Smooth muscle cell (in vitro differentiated cells): Measurements from ENCODE around the gene SGSH. TPM values are rescaled to one million over a fixed set of nuclear protein-coding genes. Genes with fewer than 3 reads are reported as not detected.
A peak's percentile ranks its signal among the peaks of the same experiment; 100 is the strongest.

Experiments used
- DNase-seq: peaks from one replicate; lab custom pipeline; 2025; ENCODE audit not compliant: unreplicated experiment; lab: John Stamatoyannopoulos, UW
- H2AFZ ChIP-seq: fragments of 200-600 bp; sonication (generic); 2 replicates; pipeline ENCODE4 v1.6.0; 2016; ENCODE audit warnings: antibody characterized with exemption, low read depth, mild to moderate bottlenecking
- H3F3A ChIP-seq: fragments of 200-600 bp; sonication (generic); 2 replicates; pipeline ENCODE4 v1.6.0; 2017; ENCODE audit warnings: antibody characterized with exemption, low read depth
- H3K27ac ChIP-seq: fragments of 200-600 bp; sonication (generic); 2 replicates; pipeline ENCODE4 v1.5.1; 2016; ENCODE audit warnings: low read depth, mild to moderate bottlenecking
- H3K27me3 ChIP-seq: fragments of 200-600 bp; sonication (generic); 2 replicates; pipeline ENCODE4 v1.6.1; 2016; ENCODE audit warnings: low read depth, mild to moderate bottlenecking
- H3K36me3 ChIP-seq: fragments of 200-600 bp; sonication (generic); 2 replicates; pipeline ENCODE4 v1.5.1; 2016; ENCODE audit warnings: low read depth
- H3K4me1 ChIP-seq: fragments of 200-600 bp; sonication (generic); 2 replicates; pipeline ENCODE4 v1.5.1; 2016; ENCODE audit warnings: low read depth
- H3K4me2 ChIP-seq: fragments of 200-600 bp; sonication (generic); 2 replicates; pipeline ENCODE4 v1.6.0; 2016; ENCODE audit warnings: mild to moderate bottlenecking
- H3K4me3 ChIP-seq: fragments of 200-600 bp; sonication (generic); 2 replicates; pipeline ENCODE4 v1.5.1; 2016; ENCODE audit warnings: mild to moderate bottlenecking
- H3K79me2 ChIP-seq: fragments of 200-600 bp; sonication (generic); 2 replicates; pipeline ENCODE4 v1.6.0; 2016; ENCODE audit warnings: low read depth, mild to moderate bottlenecking
- H3K9ac ChIP-seq: fragments of 200-600 bp; sonication (generic); 2 replicates; pipeline ENCODE4 v1.6.0; 2016; ENCODE audit warnings: low read depth
- H3K9me3 ChIP-seq: fragments of 200-600 bp; sonication (generic); replicated peaks from 2 replicates; pipeline ENCODE4 v1.5.1; 2016; ENCODE audit warnings: low read depth
- H4K20me1 ChIP-seq: fragments of 200-600 bp; sonication (generic); 2 replicates; pipeline ENCODE4 v1.6.0; 2016; ENCODE audit warnings: low read depth
- CTCF ChIP-seq: fragments of 200-600 bp; sonication (generic); IDR thresholded peaks from 2 replicates; pipeline ENCODE4 v1.5.1; 2017; ENCODE audit warnings: borderline replicate concordance, mild to moderate bottlenecking, antibody characterized with exemption; ENCODE audit not compliant: insufficient read depth, poor library complexity, severe bottlenecking
- WGBS: methylation state at CpG from one replicate; pipeline ENCODE4 v1.1.7; 2016; ENCODE audit warnings: low lambda C conversion rate; 5-methylcytosine and 5-hydroxymethylcytosine counted together
- polyA plus RNA-seq: library from polyadenylated mRNA; unstranded; fragments of >200 nt; fragmentation: Nextera tagmentation; extraction: Ambion mirVana; gene quantifications from 2 replicates; pipeline ENCODE4 v1.2.1, GENCODE V29; 2016
- total RNA-seq: library from RNA; depleted of rRNA; stranded (reverse); fragments of >200 nt; gene quantifications from 2 replicates; pipeline ENCODE4 v1.2.3, GENCODE V29; 2014

The SGSH gene
- total RNA-seq = 5.8 and 8.5 TPM in 2 replicates
- 26.7 and 29.2 TPM in 2 replicates for polyA plus RNA-seq

GRCh38 chr17:80220054-80220735, at the start of gene SGSH, which contains the start of gene SLC26A11:
Gene SGSH (minus strand): TSS chr17:80220333. CDS start chr17:80220313, 20 bp downstream.
Gene SLC26A11 (plus strand): TSS chr17:80220427. CDS start chr17:80221561, 1,134 bp downstream.
- Histone ChIP-seq H3F3A (no peaks in the 10 kb centered on the region), H3K27me3 (no peaks in the 10 kb centered on the region), H3K4me2 (peak within 1 kb of the TSS; percentile 100), H2AFZ (peak within 1 kb of the TSS; percentile 92), H4K20me1 (peaks cover 15% of the 10 kb centered on the region), H3K79me2 (peaks cover 8% of the 10 kb centered on the region), H3K9me3 (no peaks in the 10 kb centered on the region), H3K4me1 (peaks cover 7% of the 10 kb centered on the region), H3K27ac (peak within 1 kb of the TSS; percentile 67), H3K9ac (peak within 1 kb of the TSS; percentile 77), H3K4me3 (peak within 1 kb of the TSS; percentile 92), H3K36me3 (no peaks in the 10 kb centered on the region)
- TF ChIP-seq CTCF = no peak
- whole genome bisulfite sequencing = 1% methylated on average over 34 of the region's 77 CpGs
- DNase-seq = peak; percentile 59

- H3K9ac ChIP-seq = no peak overlapping the region
- H4K20me1 ChIP-seq = peaks cover 49% of the 10 kb centered on the region
- H3K36me3 ChIP-seq = no peaks in the 10 kb centered on the region
- H3K27ac ChIP-seq = no peak overlapping the region
- H3K27me3 ChIP-seq = no peaks in the 10 kb centered on the region
- no peak for TF ChIP-seq CTCF
- 93% methylated on average over 2 of the region's 2 CpGs for WGBS
- no peak overlapping the region for H3K4me2 ChIP-seq
- H2AFZ ChIP-seq = no peak overlapping the region
- no peak for DNase-seq
- no peaks in the 10 kb centered on the region for H3K79me2 ChIP-seq
- H3K4me1 ChIP-seq = no peaks in the 10 kb centered on the region
- no peaks in the 10 kb centered on the region for H3K9me3 ChIP-seq
- H3F3A ChIP-seq = no peaks in the 10 kb centered on the region
- no peak overlapping the region for H3K4me3 ChIP-seq
Measured at GRCh38 chr17:80269405-80269807, 49.3 kb upstream of the SGSH start.

GRCh38 chr17:80268427-80268826, 48.3 kb upstream of the SGSH start:
- no peak overlapping the region for H2AFZ ChIP-seq
- H3K27me3 ChIP-seq = no peaks in the 10 kb centered on the region
- H3K9me3 ChIP-seq = no peaks in the 10 kb centered on the region
- no peaks in the 10 kb centered on the region for H3K36me3 ChIP-seq
- WGBS = 86% methylated on average over 4 of the region's 4 CpGs
- H4K20me1 ChIP-seq = peaks cover 55% of the 10 kb centered on the region
- no peak overlapping the region for H3K4me3 ChIP-seq
- DNase-seq = no peak
- no peak for TF ChIP-seq CTCF
- H3K9ac ChIP-seq = no peak overlapping the region
- no peak overlapping the region for H3K4me2 ChIP-seq
- H3K27ac ChIP-seq = no peak overlapping the region
- no peaks in the 10 kb centered on the region for H3F3A ChIP-seq
- H3K4me1 ChIP-seq = no peaks in the 10 kb centered on the region
- H3K79me2 ChIP-seq = no peaks in the 10 kb centered on the region

- Histone ChIP-seq H3K4me1 (peaks cover 4% of the 10 kb centered on the region), H3K27me3 (no peaks in the 10 kb centered on the region), H2AFZ (no peak overlapping the region), H3K36me3 (no peaks in the 10 kb centered on the region), H3K4me2 (no peak overlapping the region), H3K27ac (no peak overlapping the region), H3F3A (no peaks in the 10 kb centered on the region), H3K9ac (no peak overlapping the region), H4K20me1 (peaks cover 61% of the 10 kb centered on the region), H3K9me3 (no peaks in the 10 kb centered on the region), H3K4me3 (no peak overlapping the region), H3K79me2 (no peaks in the 10 kb centered on the region)
- no peak for TF ChIP-seq CTCF
- WGBS = 87% methylated on average over 6 of the region's 6 CpGs
- no peak for DNase-seq
Measured at GRCh38 chr17:80267391-80267790, 47.3 kb upstream of the SGSH start.
